CD4-positive, alpha-beta T cell treated with Interleukin-6 for 4 hours (primary cell): ENCODE data around the gene FAM25G.

Experiments
- DNase-seq: peaks from one replicate; pipeline ENCODE4 v3.0.0-alpha.2; 2020; ENCODE audit warnings: mixed read lengths

Gene FAM25G

DNA sequence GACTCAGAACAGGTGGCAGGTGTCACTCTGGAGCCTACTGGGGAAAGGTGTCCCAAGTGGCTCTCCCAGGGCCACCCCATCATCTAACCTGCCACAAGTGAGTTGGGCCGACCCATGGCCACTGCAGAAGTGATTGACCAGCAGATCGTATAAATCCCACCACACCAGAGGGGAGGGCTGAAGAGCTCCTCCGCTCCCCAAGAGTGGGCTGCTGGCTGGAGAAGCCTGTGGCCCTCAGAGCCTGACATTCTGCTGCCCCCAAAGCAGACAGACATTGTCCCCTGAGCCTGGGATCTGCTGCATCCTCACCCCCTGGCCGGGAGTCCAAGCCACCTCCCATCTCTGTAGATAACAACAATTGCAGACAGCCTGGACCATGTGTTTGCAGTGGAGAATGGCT, 44.3 kb downstream of the FAM25G start:
- DNase-seq, result no peak

DNA sequence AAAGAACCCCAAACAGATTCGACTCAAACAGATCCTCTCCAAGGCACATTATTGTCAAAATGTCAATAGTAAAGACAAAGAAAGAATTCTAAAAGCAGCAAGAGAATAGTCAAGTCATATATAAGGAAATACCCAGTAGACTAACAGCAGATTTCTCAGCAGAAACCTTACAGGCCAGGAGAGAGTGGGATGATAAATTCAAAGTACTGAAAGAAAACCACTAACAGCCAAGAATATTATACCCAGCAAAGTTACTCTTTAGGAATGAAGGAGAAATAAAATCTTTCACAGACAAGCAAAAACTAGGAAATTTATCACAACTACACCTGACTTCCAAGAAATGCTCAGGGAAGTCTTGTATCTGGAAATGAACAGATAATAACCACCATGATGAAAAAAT, 45.8 kb downstream of the FAM25G start:
- DNase-seq, result no peak

DNA sequence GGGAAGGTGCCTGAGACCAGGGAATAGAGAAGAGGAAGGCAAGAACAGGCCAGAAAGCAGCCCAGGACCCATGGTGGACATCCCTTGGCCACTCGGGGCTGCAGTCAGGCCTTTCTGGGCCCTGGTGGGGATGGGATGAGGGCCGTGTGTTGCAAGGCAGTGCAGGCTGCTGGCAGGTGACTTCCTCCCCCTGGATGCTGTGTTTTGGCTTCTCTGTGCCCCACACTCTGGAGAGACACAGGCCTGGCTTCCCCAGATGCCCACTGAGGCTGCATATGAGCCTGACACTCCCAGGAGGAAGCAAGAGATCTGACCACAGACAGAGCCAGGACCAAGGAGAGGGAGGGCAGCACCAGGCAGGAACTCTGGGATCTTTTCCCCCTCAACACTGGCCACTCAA, 47.5 kb downstream of the FAM25G start:
- no peak for DNase-seq

DNA sequence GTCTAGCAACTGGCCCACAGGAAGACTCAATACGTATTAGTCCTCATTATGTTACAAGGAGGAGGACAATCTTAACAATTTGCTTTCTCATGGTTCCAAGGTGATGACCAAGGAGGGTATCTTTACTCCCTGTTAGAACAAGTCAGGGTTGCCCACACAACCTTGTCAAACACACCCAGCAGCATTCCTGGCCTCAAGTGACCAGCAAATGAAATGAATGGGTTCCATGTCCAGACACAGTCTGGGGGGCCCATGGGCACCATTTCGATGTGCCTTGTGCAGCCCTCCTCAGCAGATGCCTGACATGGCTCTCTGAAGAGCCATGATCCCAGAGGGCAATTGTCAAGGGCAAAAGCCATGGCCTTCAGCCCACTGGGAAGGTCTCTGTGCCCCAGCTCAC, 48.4 kb downstream of the FAM25G start:
- no peak for DNase-seq

DNA sequence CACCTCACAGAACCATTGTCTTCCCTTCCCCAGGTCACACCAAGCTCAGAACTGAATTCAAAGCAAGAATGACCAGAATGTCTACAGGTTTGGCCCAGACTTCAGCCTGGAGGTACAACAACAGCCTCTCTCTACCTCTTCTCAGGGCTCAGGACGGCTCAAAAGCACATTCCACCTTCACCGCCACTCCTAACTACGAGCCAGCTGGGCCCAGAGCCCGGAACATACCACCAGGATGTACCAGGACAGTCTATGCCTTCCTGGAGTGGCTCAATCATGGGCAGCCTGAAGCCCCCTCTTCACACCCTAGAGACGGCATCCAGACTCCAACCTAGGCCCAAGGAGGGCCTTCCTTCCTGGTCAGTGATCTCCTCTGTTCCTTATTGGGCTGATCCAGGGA, 49.1 kb downstream of the FAM25G start:
- DNase-seq, result no peak

DNA sequence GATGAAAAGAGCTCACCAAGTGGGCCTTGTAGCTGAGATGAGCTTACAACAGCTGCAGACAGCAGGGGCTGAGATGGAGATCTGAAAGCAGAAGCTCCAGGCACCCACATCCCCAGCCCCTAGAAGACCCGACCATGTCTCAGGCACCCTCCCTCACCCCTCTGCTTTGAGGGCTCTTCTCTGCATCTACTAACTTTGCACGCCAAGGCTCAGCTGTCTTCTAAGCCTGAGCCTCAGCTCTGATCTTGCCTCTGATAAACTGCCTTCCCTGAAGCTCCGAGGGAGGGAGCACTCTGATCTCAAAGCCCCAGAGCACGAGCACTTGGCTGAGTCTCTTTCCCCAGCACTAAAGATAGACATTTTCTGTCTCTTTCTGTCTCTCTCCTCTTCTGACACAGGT, 49.6 kb downstream of the FAM25G start:
- no peak for DNase-seq

DNA sequence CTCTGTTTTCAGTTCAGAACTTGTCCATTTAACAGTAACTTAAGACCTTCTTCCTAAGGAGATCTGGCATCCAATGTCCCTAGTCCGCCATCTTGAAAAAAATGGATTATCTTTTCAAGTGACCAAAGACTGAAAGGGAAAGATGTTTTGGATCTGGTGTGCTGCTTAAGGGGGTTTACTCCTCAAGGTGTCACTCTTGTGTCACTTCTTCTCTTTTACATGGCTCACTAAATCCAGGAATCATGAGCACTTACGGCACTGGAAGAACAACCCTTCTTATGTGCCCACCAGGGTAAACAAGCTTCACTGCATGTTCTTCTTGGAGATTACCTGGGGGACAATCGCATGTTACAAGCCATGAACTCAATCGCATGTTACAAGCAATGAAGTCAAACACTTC, 51.3 kb downstream of the FAM25G start:
- DNase-seq, result no peak

DNA sequence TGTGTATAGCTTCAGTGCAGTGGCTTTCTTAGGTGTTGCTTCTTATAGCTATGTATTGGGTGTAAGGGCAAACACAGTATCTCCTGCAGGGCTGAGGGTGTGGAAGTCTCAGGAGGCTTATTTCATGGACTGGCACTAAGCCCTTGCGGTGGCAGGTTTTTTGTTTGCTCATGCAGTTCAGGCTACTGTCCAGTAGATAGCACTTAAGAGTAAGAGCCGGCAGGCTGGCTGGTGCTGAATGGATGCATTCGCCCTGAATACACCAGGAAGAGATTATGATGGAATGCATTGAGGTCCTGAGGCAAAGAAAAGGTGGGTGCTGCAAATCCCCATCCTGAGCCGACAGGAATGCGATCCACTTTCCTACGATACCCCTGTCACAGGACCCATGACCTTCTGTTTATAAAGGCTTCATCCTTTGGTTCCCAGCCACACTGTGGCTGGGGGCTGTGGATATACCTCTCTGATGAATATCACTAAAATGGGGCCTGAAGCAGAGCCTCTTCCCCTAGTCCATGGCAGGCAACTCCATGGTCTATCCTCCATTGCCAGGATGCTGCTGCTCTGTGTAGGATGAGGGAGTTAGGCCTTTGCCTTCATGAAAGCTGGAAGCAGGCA, 52.5 kb downstream of the FAM25G start:
- DNase-seq, result no peak
